D341Med (cell line): ENCODE data around the gene CRISPLD2.
"Not testable (repeated sequence)": the region's sequence is repeated elsewhere in the genome, so short reads cannot be mapped to it uniquely, and the experiment has no call there.

ENCODE experiments used
- DNase-seq: peaks from one replicate; pipeline ENCODE4 v3.0.0; 2012; ENCODE audit warnings: low spot score

CRISPLD2 gene

GRCh38 chr16:84860383-84860782 lies 40.6 kb downstream of the CRISPLD2 start:
- DNase-seq, result no peak

- no peak for DNase-seq
Measured at GRCh38 chr16:84861671-84862070, 41.9 kb downstream of the CRISPLD2 start.

- DNase-seq, result no peak
Measured at GRCh38 chr16:84862804-84863480, 43.2 kb downstream of the CRISPLD2 start.

GRCh38 chr16:84863481-84863814 lies 43.7 kb downstream of the CRISPLD2 start:
- DNase-seq, result no peak

GRCh38 chr16:84864326-84864955 lies 44.7 kb downstream of the CRISPLD2 start:
- DNase-seq, result no peak

- DNase-seq, result no peak
Measured at GRCh38 chr16:84867696-84868095, 47.9 kb downstream of the CRISPLD2 start.

- DNase-seq, result no peak
Measured at GRCh38 chr16:84868328-84868727, 48.5 kb downstream of the CRISPLD2 start.

GRCh38 chr16:84868829-84869472 lies 49.2 kb downstream of the CRISPLD2 start:
- no peak for DNase-seq

GRCh38 chr16:84869473-84869845 lies 49.7 kb downstream of the CRISPLD2 start:
- no peak for DNase-seq

- not testable (repeated sequence) for DNase-seq
Measured at GRCh38 chr16:84872971-84873370, 53.2 kb downstream of the CRISPLD2 start.

GRCh38 chr16:84874004-84874435 lies 54.2 kb downstream of the CRISPLD2 start:
- DNase-seq, result no peak

- DNase-seq, result no peak
Measured at GRCh38 chr16:84874553-84874952, 54.8 kb downstream of the CRISPLD2 start.

- no peak for DNase-seq
Measured at GRCh38 chr16:84874983-84875382, 55.2 kb downstream of the CRISPLD2 start.

GRCh38 chr16:84875846-84876245 lies 56.1 kb downstream of the CRISPLD2 start:
- DNase-seq, result no peak

- no peak for DNase-seq
Measured at GRCh38 chr16:84876873-84877606, 57.3 kb downstream of the CRISPLD2 start.

GRCh38 chr16:84878770-84879169 lies 59.0 kb downstream of the CRISPLD2 start:
- DNase-seq, result no peak

GRCh38 chr16:84879569-84880487 lies 60.0 kb downstream of the CRISPLD2 start:
- no peak for DNase-seq

GRCh38 chr16:84881702-84882521 lies 62.1 kb downstream of the CRISPLD2 start:
- DNase-seq, result no peak

GRCh38 chr16:84883301-84883700 lies 63.5 kb downstream of the CRISPLD2 start:
- DNase-seq, result no peak

- no peak for DNase-seq
Measured at GRCh38 chr16:84884246-84884595, 64.4 kb downstream of the CRISPLD2 start.
